H1 (cell line): ENCODE data around the gene SCGB1C2. TPM values are rescaled to one million over a fixed set of nuclear protein-coding genes. Genes with fewer than 3 reads are reported as not detected.

Source experiments
- BACH1 ChIP-seq: IDR thresholded peaks from 2 replicates; pipeline ENCODE4 v1.6.1; 2012; ENCODE audit warnings: low read length, improper control_type of control experiment
- KDM1A ChIP-seq: fragments of 200-600, 300-600 bp; sonication (generic); IDR thresholded peaks from 2 replicates; pipeline ENCODE4 v1.7.1; 2016; ENCODE audit warnings: mild to moderate bottlenecking, low read length, borderline replicate concordance
- MAFK ChIP-seq: IDR thresholded peaks from 2 replicates; pipeline ENCODE4 v1.6.1; 2012; ENCODE audit warnings: low read depth, mild to moderate bottlenecking, improper control_type of control experiment, low read length
- RBBP5 ChIP-seq: IDR thresholded peaks from 2 replicates; pipeline ENCODE4 v1.7.1; 2012; ENCODE audit warnings: low read depth, mild to moderate bottlenecking, inconsistent platforms, low read length, moderate library complexity, borderline replicate concordance
- RNF2 ChIP-seq: fragments of 200-900, 300-1000 bp; sonication (generic); IDR thresholded peaks from 2 replicates; pipeline ENCODE4 v1.7.1; 2016; ENCODE audit warnings: borderline replicate concordance, low read depth, mild to moderate bottlenecking, antibody characterized with exemption, low read length; ENCODE audit not compliant: poor library complexity, severe bottlenecking; ENCODE audit errors: missing control alignments
- SRF ChIP-seq: IDR thresholded peaks from 2 replicates; pipeline ENCODE4 v1.6.1; 2011; ENCODE audit warnings: mild to moderate bottlenecking, low read depth, low read length, moderate library complexity
- polyA plus RNA-seq, 7 experiments: library from polyadenylated mRNA; depleted of rRNA in 3 of 7; stranded (reverse) in 5 of 7; unstranded in 2 of 7; fragments of >200 nt in 5 of 7; fragments of 200-250 nt in 2 of 7; gene quantifications; 1 replicate in 5 of 7; 2 replicates in 1 of 7; 4 replicates in 1 of 7; pipeline versions ENCODE4 v1.2.1 to v1.2.3, GENCODE V29; 2011 to 2013; ENCODE audit warnings: missing spikeins in 2 of 7, mixed read lengths in 2 of 7
- total RNA-seq: library from RNA; stranded (reverse); fragmentation: NEBNext Ultra II Directional; extraction: Animal tissue kit (Norgen Biotek cat#: 25700); gene quantifications from 2 replicates; pipeline ENCODE4 v1.2.1, GENCODE V29; 2021

SCGB1C2 gene
- total and polyA plus RNA-seq, 2 of the 8 experiments (the other 6 are each of a cell fraction or from before 2014, with no cell fraction given) = not detected

GRCh38 chr17:183021-183420 lies 45.7 kb downstream of the SCGB1C2 start (continued):
- TF ChIP-seq SRF (no peak), BACH1 (no peak), MAFK (no peak), RBBP5 (no peak), KDM1A (no peak), RNF2 (no peak)
- TF ChIP-seq, all 59 proteins: peak for 0
